DND-41 (cell line): ENCODE measurements around the gene TMEM217.

ENCODE experiments used
- EZH2 ChIP-seq: IDR thresholded peaks from 3 replicates; pipeline ENCODE4 v1.6.1; 2012; ENCODE audit warnings: borderline replicate concordance, low read depth, mild to moderate bottlenecking, moderate library complexity, low read length, inconsistent platforms; ENCODE audit not compliant: severe bottlenecking
- TF ChIP-seq, protein P1 (sequence below): IDR thresholded peaks from 2 replicates; pipeline ENCODE4 v1.5.1; 2012; ENCODE audit warnings: borderline replicate concordance, low read length, moderate library complexity, mild to moderate bottlenecking; ENCODE audit not compliant: poor library complexity, severe bottlenecking; ENCODE audit errors: extremely low read depth

DNA sequence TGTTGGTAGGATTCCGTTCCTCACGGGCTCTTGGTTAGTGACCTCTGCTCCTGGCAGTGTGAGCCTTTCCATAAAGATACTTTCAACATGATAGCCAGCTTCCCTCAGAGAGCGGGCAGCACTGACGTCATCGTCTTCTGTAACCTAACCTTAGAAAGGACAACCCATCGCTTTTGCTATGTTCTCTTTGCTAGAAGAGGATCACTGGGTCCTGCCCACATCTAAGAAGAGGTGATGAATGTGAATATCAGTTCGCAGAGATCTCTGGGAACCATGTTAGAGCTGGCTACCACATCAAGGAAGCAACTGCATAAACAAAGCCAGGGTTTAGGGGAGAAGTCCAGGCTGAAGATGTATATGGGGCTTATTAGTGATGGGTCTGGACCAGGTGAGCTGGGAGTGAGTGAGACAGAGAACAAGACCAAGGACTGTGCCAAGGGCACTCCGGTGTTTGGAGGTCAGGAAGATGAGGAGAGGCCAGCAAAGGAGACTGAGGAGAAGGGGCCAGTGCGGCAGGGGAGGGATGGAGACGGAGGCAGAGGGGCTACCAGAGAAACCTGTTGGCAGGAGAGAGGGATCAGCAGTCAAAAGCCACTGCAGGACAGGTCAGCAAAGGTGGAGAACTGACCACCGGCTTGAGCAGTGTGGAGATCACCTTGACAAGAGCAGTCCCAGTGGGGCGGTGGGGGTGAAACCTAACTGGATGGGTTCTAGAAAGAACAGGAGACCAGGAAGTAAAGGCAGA is 48.3 kb downstream of the TMEM217 start:
- TF ChIP-seq, protein P1, sequence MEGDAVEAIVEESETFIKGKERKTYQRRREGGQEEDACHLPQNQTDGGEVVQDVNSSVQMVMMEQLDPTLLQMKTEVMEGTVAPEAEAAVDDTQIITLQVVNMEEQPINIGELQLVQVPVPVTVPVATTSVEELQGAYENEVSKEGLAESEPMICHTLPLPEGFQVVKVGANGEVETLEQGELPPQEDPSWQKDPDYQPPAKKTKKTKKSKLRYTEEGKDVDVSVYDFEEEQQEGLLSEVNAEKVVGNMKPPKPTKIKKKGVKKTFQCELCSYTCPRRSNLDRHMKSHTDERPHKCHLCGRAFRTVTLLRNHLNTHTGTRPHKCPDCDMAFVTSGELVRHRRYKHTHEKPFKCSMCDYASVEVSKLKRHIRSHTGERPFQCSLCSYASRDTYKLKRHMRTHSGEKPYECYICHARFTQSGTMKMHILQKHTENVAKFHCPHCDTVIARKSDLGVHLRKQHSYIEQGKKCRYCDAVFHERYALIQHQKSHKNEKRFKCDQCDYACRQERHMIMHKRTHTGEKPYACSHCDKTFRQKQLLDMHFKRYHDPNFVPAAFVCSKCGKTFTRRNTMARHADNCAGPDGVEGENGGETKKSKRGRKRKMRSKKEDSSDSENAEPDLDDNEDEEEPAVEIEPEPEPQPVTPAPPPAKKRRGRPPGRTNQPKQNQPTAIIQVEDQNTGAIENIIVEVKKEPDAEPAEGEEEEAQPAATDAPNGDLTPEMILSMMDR = no peak
- no peak for TF ChIP-seq EZH2
